GM23338 (cell line): Measurements from ENCODE around the gene ROR1.

ENCODE experiments used
- CREB1 ChIP-seq: fragments of 250-450 bp; sonication (Bioruptor Pico); IDR thresholded peaks from 2 replicates; pipeline ENCODE4 v1.5.0; 2020; ENCODE audit warnings: low read depth, mild to moderate bottlenecking, moderate library complexity
- NANOG ChIP-seq: IDR thresholded peaks from 2 replicates; pipeline ENCODE4 v1.6.1; 2016; ENCODE audit warnings: antibody characterized with exemption, borderline replicate concordance

DNA sequence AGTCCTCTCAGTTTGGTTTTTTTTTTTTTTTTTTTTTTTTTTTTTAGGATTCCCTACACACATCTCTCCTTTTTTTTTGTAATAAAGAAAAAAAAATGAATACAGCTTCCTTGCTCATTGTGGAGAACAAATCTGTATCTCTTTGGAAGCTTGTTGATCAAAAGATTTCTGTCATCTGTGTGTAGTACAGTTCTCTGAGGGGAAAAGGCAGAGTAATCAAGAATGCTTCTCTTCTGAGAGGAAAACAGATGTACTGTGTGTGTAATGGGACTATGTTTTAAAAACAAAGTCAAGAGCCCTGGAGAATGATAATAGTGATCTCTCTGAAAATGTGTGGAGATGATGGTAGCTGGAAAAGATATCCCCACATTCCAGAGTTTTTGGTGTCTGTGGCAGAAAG, 16.5 kb upstream of the ROR1 start:
- TF ChIP-seq NANOG: no peak
- no peak for TF ChIP-seq CREB1 (CRISPR knock-in tag)
